Loucy (cell line): ENCODE data around the gene RAB10.

Source experiments
- H2AFZ ChIP-seq: fragments of 200-600 bp; sonication (generic); 2 replicates; pipeline ENCODE4 v1.6.0; 2016; ENCODE audit warnings: antibody characterized with exemption, mild to moderate bottlenecking, low read length, moderate library complexity
- H3F3A ChIP-seq: fragments of 200-600 bp; 2 replicates; pipeline ENCODE4 v1.6.0; 2016; ENCODE audit warnings: antibody characterized with exemption, low read depth, mild to moderate bottlenecking
- H3K27me3 ChIP-seq: fragments of 200-600 bp; sonication (generic); 2 replicates; pipeline ENCODE4 v1.6.1; 2014; ENCODE audit warnings: low read length, mild to moderate bottlenecking; ENCODE audit not compliant: insufficient read depth, poor library complexity, severe bottlenecking
- H3K36me3 ChIP-seq: fragments of 200-600 bp; sonication (generic); 2 replicates; pipeline ENCODE4 v1.6.1; 2016; ENCODE audit warnings: low read length; ENCODE audit not compliant: insufficient read depth
- H3K4me1 ChIP-seq: fragments of 200-600 bp; sonication (generic); 2 replicates; pipeline ENCODE4 v1.5.1; 2014; ENCODE audit warnings: low read length, mild to moderate bottlenecking; ENCODE audit not compliant: insufficient read depth, poor library complexity, severe bottlenecking
- H3K4me2 ChIP-seq: fragments of 200-600 bp; sonication (generic); 2 replicates; pipeline ENCODE4 v1.6.0; 2014; ENCODE audit warnings: antibody characterized with exemption, low read length, low read depth, mild to moderate bottlenecking; ENCODE audit not compliant: poor library complexity, severe bottlenecking
- H3K4me3 ChIP-seq: fragments of 200-600 bp; sonication (generic); 2 replicates; pipeline ENCODE4 v1.5.1; 2014; ENCODE audit warnings: low read length, mild to moderate bottlenecking, mixed read lengths; ENCODE audit not compliant: poor library complexity, severe bottlenecking
- H3K79me2 ChIP-seq: fragments of 200-600 bp; sonication (generic); 2 replicates; pipeline ENCODE4 v1.6.1; 2014; ENCODE audit warnings: low read length; ENCODE audit not compliant: insufficient read depth
- H3K9ac ChIP-seq: fragments of 200-600 bp; sonication (generic); 2 replicates; pipeline ENCODE4 v1.6.0; 2014; ENCODE audit warnings: mild to moderate bottlenecking, low read depth, low read length, moderate library complexity; ENCODE audit not compliant: poor library complexity, severe bottlenecking
- H3K9me2 ChIP-seq: fragments of 200-600 bp; sonication (generic); replicated peaks from 2 replicates; pipeline ENCODE4 v1.6.1; 2016; ENCODE audit warnings: low read depth, low read length, mixed read lengths
- H3K9me3 ChIP-seq: fragments of 200-600 bp; sonication (generic); 2 replicates; pipeline ENCODE4 v1.6.1; 2014; ENCODE audit warnings: mild to moderate bottlenecking, antibody characterized with exemption, low read length, low read depth; ENCODE audit not compliant: insufficient read depth
- H4K20me1 ChIP-seq: fragments of 200-600 bp; sonication (generic); 2 replicates; pipeline ENCODE4 v1.6.0; 2014; ENCODE audit warnings: antibody characterized with exemption, low read length, mild to moderate bottlenecking; ENCODE audit not compliant: insufficient read depth, poor library complexity, severe bottlenecking
- CTCF ChIP-seq: fragments of 200-600 bp; sonication (generic); conservative IDR thresholded peaks from 2 replicates; pipeline ENCODE4 v1.5.1; 2014; ENCODE audit warnings: mild to moderate bottlenecking, antibody characterized with exemption, low read length
- EZH2phosphoT487 ChIP-seq: fragments of 200-600 bp; IDR thresholded peaks from 2 replicates; pipeline ENCODE4 v1.6.1; 2018; ENCODE audit warnings: antibody characterized with exemption, mild to moderate bottlenecking, moderate library complexity, borderline replicate concordance

RAB10 gene

GRCh38 chr2:26184121-26184520 lies 150.2 kb downstream of the RAB10 start:
- Histone ChIP-seq H3K4me1 (no peaks in the 10 kb centered on the region), H3K9ac (no peak overlapping the region), H3K36me3 (no peaks in the 10 kb centered on the region), H3F3A (no peaks in the 10 kb centered on the region), H3K4me3 (no peak overlapping the region), H4K20me1 (no peaks in the 10 kb centered on the region), H3K27me3 (no peaks in the 10 kb centered on the region), H3K79me2 (no peaks in the 10 kb centered on the region), H2AFZ (no peak overlapping the region), H3K9me2 (no peaks in the 10 kb centered on the region), H3K4me2 (no peak overlapping the region), H3K9me3 (no peaks in the 10 kb centered on the region)
- no peak for TF ChIP-seq EZH2phosphoT487
- no peak for TF ChIP-seq CTCF

DNA sequence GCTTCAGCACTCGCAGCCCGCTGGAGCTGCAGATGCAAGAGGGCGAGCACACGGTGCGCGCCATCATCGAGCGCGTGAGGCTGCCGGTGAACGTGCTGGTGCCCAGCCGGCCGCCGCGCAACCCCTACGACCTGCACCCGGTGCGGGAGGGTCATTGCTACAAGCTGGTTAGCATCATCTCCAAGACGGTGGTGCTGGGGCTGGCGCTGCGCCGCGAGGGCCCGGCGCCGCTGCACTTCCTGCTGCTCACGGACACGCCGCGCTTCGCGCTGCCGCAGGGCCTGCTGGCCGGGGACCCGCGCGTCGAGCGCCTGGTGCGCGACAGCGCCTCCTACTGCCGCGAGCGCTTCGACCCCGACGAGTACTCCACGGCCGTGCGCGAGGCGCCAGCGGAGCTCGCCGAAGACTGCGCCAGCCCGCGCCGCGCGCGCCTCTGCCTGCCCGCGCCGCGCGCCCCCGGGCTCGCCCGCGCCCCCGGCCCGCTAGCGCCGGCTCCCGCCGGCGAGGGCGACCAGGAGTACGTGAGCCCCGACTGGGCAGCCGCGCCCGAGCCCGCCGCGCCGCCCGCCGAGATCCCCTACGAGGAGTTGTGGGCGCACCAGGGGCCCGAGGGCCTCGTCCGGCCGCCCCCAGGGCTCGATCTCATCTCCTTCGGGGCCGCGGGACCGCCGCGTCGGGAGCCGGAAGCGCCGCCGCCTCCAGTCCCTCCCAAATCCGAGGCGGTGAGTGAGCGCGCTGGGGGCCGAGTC lies 150.8 kb downstream of the RAB10 start:
- no peak overlapping the region for H3K4me3 ChIP-seq
- H3K9ac ChIP-seq = no peak overlapping the region

GRCh38 chr2:26185304-26185928 lies 151.5 kb downstream of the RAB10 start:
- Histone ChIP-seq H3K79me2 (no peaks in the 10 kb centered on the region), H3K9ac (no peak overlapping the region), H4K20me1 (no peaks in the 10 kb centered on the region), H3K9me3 (no peaks in the 10 kb centered on the region), H3K4me1 (no peaks in the 10 kb centered on the region), H2AFZ (no peak overlapping the region), H3K36me3 (peaks cover 2% of the 10 kb centered on the region; the same call in 1 of the 2 replicates), H3K9me2 (no peaks in the 10 kb centered on the region), H3F3A (no peaks in the 10 kb centered on the region), H3K4me3 (no peak overlapping the region), H3K27me3 (no peaks in the 10 kb centered on the region), H3K4me2 (no peak overlapping the region)
- TF ChIP-seq EZH2phosphoT487 (no peak), CTCF (no peak)

More for the DNA sequence above, 150.8 kb downstream of the RAB10 start:
- Histone ChIP-seq H3K9me3 (no peaks in the 10 kb centered on the region), H3K9me2 (no peaks in the 10 kb centered on the region), H3K4me2 (no peak overlapping the region), H2AFZ (no peak overlapping the region), H3F3A (no peaks in the 10 kb centered on the region), H3K36me3 (no peaks in the 10 kb centered on the region), H3K79me2 (no peaks in the 10 kb centered on the region), H3K27me3 (no peaks in the 10 kb centered on the region), H4K20me1 (no peaks in the 10 kb centered on the region), H3K4me1 (no peaks in the 10 kb centered on the region)
- TF ChIP-seq EZH2phosphoT487 (no peak), CTCF (no peak)
